Heart right ventricle (tissue), 16 donors: ENCODE results near the gene RRM2. TPM values are rescaled to one million over a fixed set of nuclear protein-coding genes. Genes with fewer than 3 reads are reported as not detected.
"Not testable (repeated sequence)": the region's sequence is repeated elsewhere in the genome, so short reads cannot be mapped to it uniquely, and the experiment has no call there.

Experiments
- ATAC-seq, 8 donors: fragments of 200-7000 bp; cut with Tn5 transposase; one replicate each; pipeline ENCODE4 v1.9.1; 2020; ENCODE audit warnings: mild to moderate bottlenecking in 8 of 8, moderate library complexity in 8 of 8, moderate number of reproducible peaks in 1 of 8
- DNase-seq, 2 donors: peaks; one replicate each; pipeline ENCODE4 v3.0.0-alpha.2; 2020
- H3K27ac ChIP-seq, 10 donors: fragments of 200-600 bp; sonication (generic) in 2 of 10; one replicate each; pipeline versions ENCODE4 v1.5.0 to v1.8.0; 2020 to 2022; ENCODE audit warnings: mild to moderate bottlenecking in 3 of 10
- H3K27me3 ChIP-seq, 7 donors: fragments of 200-600 bp; one replicate each; pipeline ENCODE4 v1.8.0; 2021 to 2022; ENCODE audit warnings: mild to moderate bottlenecking in 2 of 7
- H3K36me3 ChIP-seq, 9 donors: fragments of 200-600 bp; sonication (generic) in 1 of 9; one replicate each; pipeline versions ENCODE4 v1.5.0 to v1.8.0; 2020 to 2022; ENCODE audit warnings: mild to moderate bottlenecking in 2 of 9
- H3K4me1 ChIP-seq, 9 donors: fragments of 200-600 bp; sonication (generic) in 1 of 9; one replicate each; pipeline versions ENCODE4 v1.5.0 to v1.8.0; 2020 to 2022; ENCODE audit warnings: mild to moderate bottlenecking in 4 of 9
- H3K4me3 ChIP-seq, 10 donors: fragments of 200-600 bp; sonication (generic) in 2 of 10; one replicate each; pipeline versions ENCODE4 v1.5.0 to v1.8.0; 2020 to 2022; ENCODE audit warnings: mild to moderate bottlenecking in 7 of 10, moderate library complexity in 2 of 10
- H3K9me3 ChIP-seq, 11 donors: fragments of 200-600 bp in 10 of 11; sonication (generic) in 2 of 11; one replicate each; pipeline versions ENCODE4 v1.5.0 to v1.8.0; 2013 to 2022; ENCODE audit warnings: mild to moderate bottlenecking in 2 of 11, control low read depth in 1 of 11, moderate library complexity in 1 of 11
- WGBS, 2 donors: extraction: QIAGEN DNeasy Blood & Tissue Kit; methylation state at CpG; one replicate each; pipeline ENCODE4 v1.1.7; 2013; ENCODE audit warnings: inconsistent platforms in 1 of 2; 5-methylcytosine and 5-hydroxymethylcytosine counted together
- intact Hi-C, 10 donors: fragments of 100-400 bp; cut with DNase I; formaldehyde crosslinking; loops; one replicate each; pipeline versions ENCODE4 v1.11.1 to v1.14.2; 2022
- polyA plus RNA-seq, 2 donors: library from polyadenylated mRNA; stranded (reverse); fragments of 200-250 nt; gene quantifications; one replicate each; pipeline ENCODE4 v1.2.3, GENCODE V29; 2013
- total RNA-seq, 10 donors: library from RNA; stranded (reverse); fragmentation: NEBNext Ultra II Directional in 3 of 10; extraction: Animal tissue kit (Norgen Biotek cat#: 25700) in 3 of 10; gene quantifications; one replicate each; pipeline versions ENCODE4 v1.2.1 to v1.2.4, GENCODE V29; 2021 to 2023
- TF ChIP-seq, protein P1 (sequence below), 9 donors: fragments of 200-600 bp; sonication (generic) in 2 of 9; IDR thresholded peaks; one replicate each; pipeline versions ENCODE4 v1.5.0 to v1.8.0; 2021 to 2022; ENCODE audit warnings: antibody characterized with exemption in 9 of 9, mild to moderate bottlenecking in 5 of 9, moderate library complexity in 1 of 9
- donor health status: Arrhythmogenic right ventricular cardiomyopathy.
- donor health status: ischemic (EF 13 %, LVEDD 7.1; RV severe dilation, severe dysfunction).
- donor health status: healthy with polysubstance abuse.
- donor health status: DM: no; HTN: yes; CAD: no.
- donor health status: DM: no; HTN: no; CAD: no.
- donor health status: ischemic (EF 25% LVEDD 6.9; RV normal size, moderate dysfunction).
- donor health status: ischemic (EF 25% LVEDD 5.7; RV mildly dilated, moderate dysfunction).
- donor health status: healthy.
- donor health status: DM: yes; HTN: yes; CAD: no.
- donor health status: Ischemic cardiomyopathy.
- donor health status: ischemic (EF 35%, LVEDD 5.7; RV mildly dilated, moderate dysfunction).
- donor health status: nonischemic (EF 11% LVEDD 7.7; RV severe dilation, severe dysfunction).
- donor health status: DM: yes; HTN: yes; CAD: no.
- donor health status: PGD.
- donor health status: ischemic (EF 29% LVEDD 5.4; RV normal size, mild dysfunction).
- donor health status: nonischemic (EF 23%, LVEDD 6.1; RV moderate dilation, normal function).

Gene RRM2
- total and polyA plus RNA-seq, 12 donors: 0.08 to 18.7 (median 0.85) TPM

DNA sequence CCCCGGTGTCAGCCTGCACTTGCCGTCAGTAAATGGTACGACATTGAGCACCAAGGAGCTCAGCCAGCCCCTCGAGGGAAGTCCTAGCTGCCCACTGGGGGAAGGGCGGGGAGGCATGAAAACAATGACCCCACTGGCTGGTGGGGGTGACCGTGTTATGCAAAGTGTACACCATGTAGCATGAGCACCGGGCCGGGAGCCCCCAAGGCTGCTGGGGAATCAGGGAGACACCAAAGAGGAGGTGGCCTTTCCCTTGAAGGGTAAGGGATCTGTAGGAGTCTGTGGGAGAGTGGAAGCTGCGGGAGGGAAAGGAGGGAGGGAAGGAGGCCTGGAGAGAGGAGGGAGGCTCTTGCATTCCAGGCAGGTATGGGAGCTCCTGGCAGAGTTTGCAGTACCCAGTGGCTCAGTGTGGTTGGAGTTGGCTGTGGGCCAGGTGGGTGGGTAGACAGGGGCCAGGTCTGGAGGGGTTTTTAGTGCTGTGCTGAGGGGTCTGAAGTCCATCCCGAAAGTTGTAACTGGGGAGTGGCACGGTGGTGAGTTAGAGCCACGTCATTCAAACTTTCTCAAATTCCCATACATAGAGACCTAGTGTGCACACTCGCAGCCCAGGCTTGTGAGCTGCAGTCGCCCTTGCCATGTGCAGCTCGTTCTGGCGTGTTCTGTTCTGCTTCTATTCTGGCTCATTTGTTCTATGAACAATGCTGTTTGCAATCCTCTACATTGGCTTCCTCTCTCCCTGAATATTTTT, 22.4 kb downstream of the RRM2 start:
- DNase-seq (no peak), ATAC-seq (peak in 5 of 8 donors; percentile 11 to 44 (median 29))
- no peak overlapping the region for H3K4me3 ChIP-seq
- no peaks in the 10 kb centered on the region for H3K27me3 ChIP-seq
- TF ChIP-seq, protein P1, sequence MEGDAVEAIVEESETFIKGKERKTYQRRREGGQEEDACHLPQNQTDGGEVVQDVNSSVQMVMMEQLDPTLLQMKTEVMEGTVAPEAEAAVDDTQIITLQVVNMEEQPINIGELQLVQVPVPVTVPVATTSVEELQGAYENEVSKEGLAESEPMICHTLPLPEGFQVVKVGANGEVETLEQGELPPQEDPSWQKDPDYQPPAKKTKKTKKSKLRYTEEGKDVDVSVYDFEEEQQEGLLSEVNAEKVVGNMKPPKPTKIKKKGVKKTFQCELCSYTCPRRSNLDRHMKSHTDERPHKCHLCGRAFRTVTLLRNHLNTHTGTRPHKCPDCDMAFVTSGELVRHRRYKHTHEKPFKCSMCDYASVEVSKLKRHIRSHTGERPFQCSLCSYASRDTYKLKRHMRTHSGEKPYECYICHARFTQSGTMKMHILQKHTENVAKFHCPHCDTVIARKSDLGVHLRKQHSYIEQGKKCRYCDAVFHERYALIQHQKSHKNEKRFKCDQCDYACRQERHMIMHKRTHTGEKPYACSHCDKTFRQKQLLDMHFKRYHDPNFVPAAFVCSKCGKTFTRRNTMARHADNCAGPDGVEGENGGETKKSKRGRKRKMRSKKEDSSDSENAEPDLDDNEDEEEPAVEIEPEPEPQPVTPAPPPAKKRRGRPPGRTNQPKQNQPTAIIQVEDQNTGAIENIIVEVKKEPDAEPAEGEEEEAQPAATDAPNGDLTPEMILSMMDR (IDR thresholded peaks at IDR 0.05): no peak
- intact Hi-C loops: loop anchor here in 8 of 10 donors (5.0 to 10.0 kb wide), 6 partner anchors 157 to 292 kb away; partner anchors contain the start of gene HPCAL1 (in 3 of the 8)
- H3K36me3 ChIP-seq: no peaks in the 10 kb centered on the region
- H3K4me1 ChIP-seq: peaks cover 0 to 17% (median 9%) of the 10 kb centered on the region in 9 donors
- H3K9me3 ChIP-seq: no peaks in the 10 kb centered on the region
- 75 to 79% methylated on average over 16 of the region's 16 CpGs for WGBS, 2 donors
- H3K27ac ChIP-seq: peak overlapping the region in 2 of 10 donors; percentile 35 to 60

DNA sequence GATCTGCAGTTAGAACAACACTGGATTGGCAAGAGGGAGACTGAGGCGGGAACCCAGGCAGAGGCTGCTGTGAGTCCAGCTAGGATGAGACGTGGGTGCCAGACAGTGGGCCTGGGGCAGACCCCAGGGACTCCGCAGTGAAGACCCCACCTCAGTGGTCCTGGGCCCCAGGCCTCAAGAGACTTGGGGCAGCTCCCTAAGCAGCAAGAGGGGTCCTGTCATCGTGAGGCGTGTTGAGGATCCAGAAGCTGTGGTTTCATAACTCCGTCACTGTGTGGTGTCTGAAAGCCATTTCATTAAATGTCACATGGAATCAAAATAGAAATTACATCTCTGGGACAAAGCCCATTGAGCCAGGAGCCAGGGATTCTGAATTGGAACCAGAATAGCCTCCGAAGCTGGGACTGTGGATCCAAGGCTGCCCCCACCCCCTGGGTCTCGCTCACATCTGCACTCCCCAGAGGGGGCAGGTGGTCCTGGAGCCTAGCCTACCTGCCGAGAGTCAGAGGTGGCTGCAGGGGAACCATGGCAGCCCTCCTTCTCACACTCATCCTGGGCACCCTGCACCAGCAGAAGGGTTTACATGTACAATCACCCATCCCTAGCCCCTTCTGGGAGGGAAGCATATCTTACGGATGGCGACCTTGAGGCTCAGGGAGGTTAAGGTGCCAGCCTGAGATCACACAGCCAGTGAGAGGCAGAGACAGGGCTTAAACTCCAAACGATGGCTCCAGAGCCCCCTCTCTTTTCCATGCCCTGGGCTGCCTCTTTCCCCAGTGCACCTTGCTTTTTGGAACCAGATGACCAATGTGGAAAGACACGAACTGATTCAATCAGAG, 23.2 kb downstream of the RRM2 start:
- Histone ChIP-seq H3K27ac (peak overlapping the region in 1 of 10 donors; percentile 35), H3K27me3 (no peaks in the 10 kb centered on the region), H3K4me1 (peaks cover 0 to 17% (median 9%) of the 10 kb centered on the region in 9 donors), H3K4me3 (no peak overlapping the region), H3K36me3 (no peaks in the 10 kb centered on the region), H3K9me3 (no peaks in the 10 kb centered on the region)
- 71 to 77% methylated on average over 13 of the region's 13 CpGs for WGBS, 2 donors
- ATAC-seq (peak; percentile 22 to 65 (median 60)), DNase-seq (no peak)
- intact Hi-C loops: loop anchor here in 3 of 10 donors (5.0 to 10.0 kb wide), 2 partner anchors 159 to 262 kb away; partner anchors contain the start of gene HPCAL1 (in 2 of the 3)
- TF ChIP-seq, protein P1 (IDR thresholded peaks at IDR 0.05): peak in 3 of 9 donors; percentile 25 to 34 (median 30)

DNA sequence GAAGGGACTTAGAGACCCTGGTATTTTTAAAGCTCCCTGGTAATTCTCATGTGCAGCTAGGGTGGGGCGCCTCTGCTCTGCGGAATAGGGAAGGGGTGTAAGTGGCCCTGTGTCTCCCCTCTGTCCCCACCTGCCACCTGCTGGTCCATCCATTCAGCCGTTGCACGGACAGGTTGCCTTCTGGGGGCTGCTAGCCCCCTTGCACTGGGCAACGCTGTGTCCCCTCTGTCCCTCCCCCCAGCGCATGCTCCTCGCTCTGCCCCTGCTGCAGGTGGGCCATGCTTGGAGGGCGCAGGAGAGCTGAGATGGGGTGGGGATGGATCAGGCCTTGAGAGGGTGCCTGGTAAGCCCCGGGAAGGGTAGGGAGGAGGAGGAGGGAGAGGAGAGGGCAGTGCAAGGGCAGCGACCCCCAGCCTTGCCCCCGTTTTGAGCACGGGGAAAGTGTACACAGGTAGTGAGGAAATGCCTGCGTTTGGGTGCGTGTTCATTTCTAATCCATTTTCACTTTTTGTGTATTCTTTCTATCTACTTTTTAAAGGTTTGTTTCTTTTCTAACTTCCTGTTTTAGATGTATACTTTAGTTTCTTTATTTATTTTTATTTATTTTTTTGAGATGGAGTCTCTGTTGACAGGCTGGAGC, 23.9 kb downstream of the RRM2 start:
- Histone ChIP-seq H3K4me3 (no peak overlapping the region), H3K36me3 (no peaks in the 10 kb centered on the region), H3K4me1 (peaks cover 0 to 17% (median 9%) of the 10 kb centered on the region in 9 donors), H3K27me3 (no peaks in the 10 kb centered on the region), H3K27ac (no peak overlapping the region), H3K9me3 (no peaks in the 10 kb centered on the region)
- intact Hi-C loops: loop anchor here in 3 of 10 donors (5.0 to 10.0 kb wide), 2 partner anchors 158 to 261 kb away; partner anchors contain the start of gene HPCAL1 (in 2 of the 3)
- ATAC-seq (no peak), DNase-seq (no peak)
- WGBS, 2 donors: 87 to 94% methylated on average over 14 of the region's 14 CpGs
- TF ChIP-seq, protein P1 (IDR thresholded peaks at IDR 0.05): no peak

DNA sequence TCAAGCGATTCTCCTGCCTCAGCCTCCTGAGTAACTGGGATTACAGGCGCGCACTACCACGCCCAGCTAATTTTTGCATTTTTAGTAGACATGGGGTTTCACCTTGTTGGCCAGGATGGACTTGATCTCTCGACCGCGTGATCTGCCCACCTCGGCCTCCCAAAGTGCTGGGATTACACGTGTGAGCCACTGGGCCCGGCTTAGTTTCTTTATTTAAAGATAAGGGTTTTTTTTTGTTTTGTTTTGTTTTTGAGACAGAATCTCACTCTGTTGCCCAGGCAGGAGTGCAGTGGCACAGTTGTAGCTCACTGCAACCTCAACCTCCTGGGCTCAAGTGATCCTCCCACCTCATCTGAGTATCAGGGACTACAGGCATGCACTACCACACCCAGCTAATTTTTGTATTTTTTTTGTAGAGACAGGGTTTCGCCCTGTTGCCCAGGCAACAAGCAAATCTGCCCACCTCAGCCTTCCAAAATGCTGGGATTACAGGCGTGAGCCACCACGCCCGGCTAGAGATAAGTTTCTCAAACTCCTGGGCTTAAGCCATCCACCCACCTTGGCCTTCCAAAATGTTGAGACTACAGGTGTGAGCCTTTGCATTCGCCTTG, 24.6 kb downstream of the RRM2 start:
- intact Hi-C loops: loop anchor here in 3 of 10 donors (5.0 to 10.0 kb wide), 2 partner anchors 158 to 260 kb away; partner anchors contain the start of gene HPCAL1 (in 2 of the 3)
- DNase-seq, H3K36me3 ChIP-seq, H3K9me3 ChIP-seq, H3K27me3 ChIP-seq, H3K4me3 ChIP-seq, H3K27ac ChIP-seq, ATAC-seq: not testable (repeated sequence)
- WGBS, 2 donors: 95 to 97% methylated on average over 15 of the region's 15 CpGs
- peaks cover 0 to 17% (median 9%) of the 10 kb centered on the region in 9 donors for H3K4me1 ChIP-seq
